Activated B cell treated with CpG ODN at 0.5 μM for 24 hours (primary cell): ENCODE measurements around the gene TMEM82. TPM values are rescaled to one million over a fixed set of nuclear protein-coding genes. Genes with fewer than 3 reads are reported as not detected.

Experiments used
- ATAC-seq: fragments of 200-7000 bp; cut with Tn5 transposase; one replicate; pipeline ENCODE4 v1.10.0; 2021; ENCODE audit warnings: low read depth, mild to moderate bottlenecking, moderate library complexity
- CTCF ChIA-PET: fragments of 350-600 bp; sonication (Branson Sonifier 250); formaldehyde crosslinking; loops from one replicate; lab custom pipeline; 2021; ENCODE audit warnings: antibody characterized with exemption; lab: Charles Lee
- POLR2A ChIA-PET: fragments of 350-600 bp; sonication (Branson Sonifier 250); formaldehyde crosslinking; loops from one replicate; lab custom pipeline; 2021; ENCODE audit warnings: antibody characterized with exemption; lab: Charles Lee
- DNase-seq: peaks from one replicate; pipeline ENCODE4 v3.0.0; 2022
- H3K27ac Mint-ChIP-seq: one replicate; pipeline ENCODE4 v1.8.0; 2020; ENCODE audit warnings: mixed read lengths
- H3K27me3 Mint-ChIP-seq: one replicate; pipeline ENCODE4 v1.8.0; 2021; ENCODE audit warnings: mixed read lengths
- H3K36me3 Mint-ChIP-seq: one replicate; pipeline ENCODE4 v1.8.0; 2021; ENCODE audit warnings: low read depth, mixed read lengths
- H3K4me1 Mint-ChIP-seq: one replicate; pipeline ENCODE4 v1.8.0; 2021; ENCODE audit warnings: mixed read lengths
- H3K4me3 Mint-ChIP-seq: one replicate; pipeline ENCODE4 v1.8.0; 2020; ENCODE audit warnings: mild to moderate bottlenecking, mixed read lengths
- H3K9me3 Mint-ChIP-seq: one replicate; pipeline ENCODE4 v1.8.0; 2020; ENCODE audit warnings: mixed read lengths
- intact Hi-C: fragments of 100-400 bp; cut with micrococcal nuclease; formaldehyde crosslinking; loops from one replicate; pipeline ENCODE4 v1.15.1; 2024
- total RNA-seq: library from RNA; stranded (reverse); gene quantifications from 2 replicates; pipeline ENCODE4 v1.2.3, GENCODE V29; 2022
- TF ChIP-seq, protein P1 (sequence below): fragments of 200-600 bp; IDR thresholded peaks from one replicate; pipeline ENCODE4 v1.8.0; 2022; ENCODE audit warnings: antibody characterized with exemption, mild to moderate bottlenecking

Gene TMEM82
- total RNA-seq, 1 donor from 2014 or later, result not detected

DNA sequence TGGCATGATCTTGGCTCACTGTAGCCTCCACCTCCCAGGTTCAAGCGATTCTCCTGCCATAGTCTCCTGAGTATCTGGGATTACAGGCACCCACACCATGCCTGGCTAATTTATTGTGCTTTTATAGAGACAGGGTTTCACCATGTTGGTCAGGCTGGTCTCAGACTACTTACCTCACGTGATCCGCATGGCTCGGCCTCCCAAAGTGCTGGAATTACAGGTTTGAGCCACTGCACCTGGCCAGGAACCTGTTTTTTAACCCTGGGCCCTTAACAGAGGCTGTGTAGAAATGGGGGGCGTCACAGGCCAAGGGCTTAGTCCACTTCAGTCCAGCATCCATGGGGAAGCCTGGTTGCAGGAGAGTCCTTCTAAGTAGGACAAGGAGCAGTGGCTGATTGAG is 25.6 kb downstream of the TMEM82 start:
- peaks cover 25% of the 10 kb centered on the region for H3K27me3 Mint-ChIP-seq
- no peaks in the 10 kb centered on the region for H3K4me1 Mint-ChIP-seq
- H3K27ac Mint-ChIP-seq, result no peak overlapping the region
- H3K36me3 Mint-ChIP-seq, result no peaks in the 10 kb centered on the region
- TF ChIP-seq, protein P1, sequence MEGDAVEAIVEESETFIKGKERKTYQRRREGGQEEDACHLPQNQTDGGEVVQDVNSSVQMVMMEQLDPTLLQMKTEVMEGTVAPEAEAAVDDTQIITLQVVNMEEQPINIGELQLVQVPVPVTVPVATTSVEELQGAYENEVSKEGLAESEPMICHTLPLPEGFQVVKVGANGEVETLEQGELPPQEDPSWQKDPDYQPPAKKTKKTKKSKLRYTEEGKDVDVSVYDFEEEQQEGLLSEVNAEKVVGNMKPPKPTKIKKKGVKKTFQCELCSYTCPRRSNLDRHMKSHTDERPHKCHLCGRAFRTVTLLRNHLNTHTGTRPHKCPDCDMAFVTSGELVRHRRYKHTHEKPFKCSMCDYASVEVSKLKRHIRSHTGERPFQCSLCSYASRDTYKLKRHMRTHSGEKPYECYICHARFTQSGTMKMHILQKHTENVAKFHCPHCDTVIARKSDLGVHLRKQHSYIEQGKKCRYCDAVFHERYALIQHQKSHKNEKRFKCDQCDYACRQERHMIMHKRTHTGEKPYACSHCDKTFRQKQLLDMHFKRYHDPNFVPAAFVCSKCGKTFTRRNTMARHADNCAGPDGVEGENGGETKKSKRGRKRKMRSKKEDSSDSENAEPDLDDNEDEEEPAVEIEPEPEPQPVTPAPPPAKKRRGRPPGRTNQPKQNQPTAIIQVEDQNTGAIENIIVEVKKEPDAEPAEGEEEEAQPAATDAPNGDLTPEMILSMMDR, result no peak
- CTCF ChIA-PET, result no interaction called here
- POLR2A ChIA-PET, result no interaction called here
- no peak for ATAC-seq
- no peaks in the 10 kb centered on the region for H3K9me3 Mint-ChIP-seq
- intact Hi-C loops, result no loop called here
- H3K4me3 Mint-ChIP-seq, result no peak overlapping the region
- DNase-seq, result no peak

- no peak for ATAC-seq
- POLR2A ChIA-PET, result no interaction called here
Observed at GRCh38 chr1:15768388-15768787, 26.1 kb downstream of the TMEM82 start.

DNA sequence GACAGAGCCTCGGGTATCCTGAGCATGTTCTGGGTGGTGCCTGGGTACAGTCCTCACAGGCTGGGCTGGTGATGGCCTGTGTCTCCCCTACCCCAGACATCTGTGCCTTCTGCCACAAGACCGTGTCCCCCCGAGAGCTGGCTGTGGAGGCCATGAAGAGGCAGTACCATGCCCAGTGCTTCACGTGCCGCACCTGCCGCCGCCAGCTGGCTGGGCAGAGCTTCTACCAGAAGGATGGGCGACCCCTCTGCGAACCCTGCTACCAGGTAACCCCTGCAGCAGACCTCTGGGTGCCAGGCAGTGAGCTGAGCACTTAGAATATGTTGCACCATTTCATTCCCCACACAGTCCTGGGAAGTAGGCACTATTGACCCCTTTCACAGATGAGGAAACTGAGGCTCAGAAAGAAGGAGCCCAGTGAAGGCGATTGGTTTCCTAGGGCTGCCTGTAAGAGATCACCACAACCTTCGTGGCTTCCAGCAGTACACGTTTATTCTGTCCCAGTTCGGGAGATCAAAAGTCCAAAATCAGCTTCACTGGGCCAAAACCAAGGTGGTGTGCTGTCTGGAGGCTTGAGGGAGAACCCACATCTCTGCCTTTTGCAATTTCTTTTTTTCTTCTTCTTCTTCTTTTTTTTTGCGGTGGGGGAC is 28.1 kb downstream of the TMEM82 start:
- intact Hi-C loops, result no loop called here
- DNase-seq, result no peak
- Mint-ChIP-seq H3K36me3 (no peaks in the 10 kb centered on the region), H3K4me1 (no peaks in the 10 kb centered on the region), H3K4me3 (no peak overlapping the region), H3K9me3 (no peaks in the 10 kb centered on the region), H3K27me3 (peaks cover 22% of the 10 kb centered on the region), H3K27ac (no peak overlapping the region)
- TF ChIP-seq, protein P1, result no peak
- CTCF ChIA-PET, result no interaction called here
- POLR2A ChIA-PET, result no interaction called here
- ATAC-seq, result no peak

More at GRCh38 chr1:15768388-15768787, 26.1 kb downstream of the TMEM82 start:
- Mint-ChIP-seq H3K4me3 (no peak overlapping the region), H3K27me3 (peaks cover 25% of the 10 kb centered on the region), H3K36me3 (no peaks in the 10 kb centered on the region), H3K4me1 (no peaks in the 10 kb centered on the region), H3K9me3 (no peaks in the 10 kb centered on the region), H3K27ac (no peak overlapping the region)
- intact Hi-C loops, result no loop called here
- CTCF ChIA-PET, result no interaction called here
- DNase-seq, result no peak
- TF ChIP-seq, protein P1, result no peak

DNA sequence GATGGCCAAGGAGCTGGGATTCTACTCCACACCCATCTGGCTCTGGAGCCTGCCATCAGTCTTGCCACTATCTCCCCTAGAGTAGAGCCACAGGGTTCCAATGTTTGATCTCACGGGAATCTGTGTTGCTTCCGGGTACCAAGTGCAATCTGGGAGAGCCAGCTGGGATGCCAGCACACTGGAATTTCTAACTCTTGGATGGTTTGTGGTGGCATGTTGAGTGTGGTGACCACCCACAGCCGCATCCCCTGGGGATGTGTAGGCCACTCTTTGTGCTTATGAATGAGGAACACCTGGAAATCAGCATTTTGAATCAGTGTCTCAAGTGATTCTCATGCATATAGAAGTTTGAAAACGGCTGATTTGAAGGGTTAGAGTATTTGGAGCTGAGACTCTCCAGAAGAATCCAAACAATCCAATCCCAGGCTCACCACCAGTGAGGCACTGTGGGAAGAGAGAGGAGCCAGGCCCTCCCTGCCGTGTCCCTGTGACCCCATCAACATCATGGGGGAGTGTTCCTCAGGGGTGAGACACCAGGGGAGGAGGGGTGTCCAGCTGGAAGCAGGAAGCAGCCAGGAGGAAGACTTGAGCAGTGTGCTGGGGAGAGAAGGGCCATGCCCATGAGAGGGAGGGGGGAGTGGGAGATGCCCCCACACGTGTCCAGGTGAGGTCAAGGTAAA is 29.7 kb downstream of the TMEM82 start:
- no peak overlapping the region for H3K4me3 Mint-ChIP-seq
- TF ChIP-seq, protein P1, result no peak
- no peak for DNase-seq
- no peak overlapping the region for H3K27ac Mint-ChIP-seq
- H3K9me3 Mint-ChIP-seq, result no peaks in the 10 kb centered on the region
- ATAC-seq, result no peak
- POLR2A ChIA-PET, result no interaction called here
- no peaks in the 10 kb centered on the region for H3K4me1 Mint-ChIP-seq
- intact Hi-C loops, result no loop called here
- peaks cover 22% of the 10 kb centered on the region for H3K27me3 Mint-ChIP-seq
- H3K36me3 Mint-ChIP-seq, result no peaks in the 10 kb centered on the region
- CTCF ChIA-PET, result interaction anchor here (0.9 kb wide), 1 partner anchor 20 kb away, joined by 3 read pairs; no protein-coding TSS in a partner anchor

- no peaks in the 10 kb centered on the region for H3K9me3 Mint-ChIP-seq
- ATAC-seq, result no peak
- no peak overlapping the region for H3K27ac Mint-ChIP-seq
- CTCF ChIA-PET, result no interaction called here
- intact Hi-C loops, result no loop called here
- POLR2A ChIA-PET, result no interaction called here
- H3K4me3 Mint-ChIP-seq, result no peak overlapping the region
- H3K4me1 Mint-ChIP-seq, result no peaks in the 10 kb centered on the region
- TF ChIP-seq, protein P1, result no peak
- H3K27me3 Mint-ChIP-seq, result peaks cover 18% of the 10 kb centered on the region
- H3K36me3 Mint-ChIP-seq, result no peaks in the 10 kb centered on the region
- DNase-seq, result no peak
Observed at GRCh38 chr1:15775706-15776105, 33.4 kb downstream of the TMEM82 start.
